GM21737 (cell line): ENCODE measurements around the gene TRAK2.

Experiments used
- ATAC-seq: cut with Tn5 transposase; IDR thresholded peaks from one replicate; pipeline ENCODE4 v1.9.1; 2021; ENCODE audit warnings: mild to moderate bottlenecking, moderate library complexity; ENCODE audit not compliant: unreplicated experiment

The TRAK2 gene

GRCh38 chr2:201363857-201364560, 87.2 kb downstream of the TRAK2 start:
- no peak for ATAC-seq

GRCh38 chr2:201362396-201362795, 88.9 kb downstream of the TRAK2 start:
- no peak for ATAC-seq

GRCh38 chr2:201361078-201361733, 90.1 kb downstream of the TRAK2 start:
- ATAC-seq, result no peak

- ATAC-seq, result no peak
Measured at GRCh38 chr2:201360256-201360655, 91.0 kb downstream of the TRAK2 start.

GRCh38 chr2:201358684-201359083, 92.6 kb downstream of the TRAK2 start:
- no peak for ATAC-seq

GRCh38 chr2:201357221-201357620, 94.0 kb downstream of the TRAK2 start, which contains the start of gene FLACC1:
FLACC1 (minus strand) TSS chr2:201357345; CDS start chr2:201351404, 5,941 bp downstream.
- no peak for ATAC-seq

GRCh38 chr2:201353116-201353515, 98.1 kb downstream of the TRAK2 start:
- ATAC-seq, result no peak

GRCh38 chr2:201350879-201351278, 100.4 kb downstream of the TRAK2 start:
- ATAC-seq, result no peak

- no peak for ATAC-seq
Measured at GRCh38 chr2:201349601-201350000, 101.7 kb downstream of the TRAK2 start.

GRCh38 chr2:201348758-201349157, 102.5 kb downstream of the TRAK2 start:
- ATAC-seq, result no peak

- ATAC-seq, result no peak
Measured at GRCh38 chr2:201347138-201347537, 104.1 kb downstream of the TRAK2 start.

GRCh38 chr2:201345625-201346213, 105.5 kb downstream of the TRAK2 start:
- ATAC-seq, result no peak

- ATAC-seq, result peak; percentile 94
Measured at GRCh38 chr2:201344663-201345366, 106.4 kb downstream of the TRAK2 start.

GRCh38 chr2:201343559-201343958, 107.7 kb downstream of the TRAK2 start:
- ATAC-seq, result no peak

- ATAC-seq, result no peak
Measured at GRCh38 chr2:201342923-201343322, 108.3 kb downstream of the TRAK2 start.

- ATAC-seq, result no peak
Measured at GRCh38 chr2:201329409-201329808, 121.8 kb downstream of the TRAK2 start.

- no peak for ATAC-seq
Measured at GRCh38 chr2:201327678-201328077, 123.6 kb downstream of the TRAK2 start.
